Hematopoietic multipotent progenitor cell treated with erythropoietin and hydrocortisone succinate and interleukin-3 and kit ligand, for 8 days (in vitro differentiated cells): ENCODE results near the gene FUNDC2.

ENCODE experiments used
- DNase-seq: peaks from one replicate; pipeline ENCODE4 v3.0.0-alpha.2; 2015

The FUNDC2 gene

GRCh38 chrX:155026420-155026726, 271 bp upstream of the FUNDC2 start:
- no peak for DNase-seq

- DNase-seq, result peak; percentile 67
Observed at GRCh38 chrX:155027509-155028066, 944 bp downstream of the FUNDC2 start.

- no peak for DNase-seq
Observed at GRCh38 chrX:155028129-155028528, 1.5 kb downstream of the FUNDC2 start.

- DNase-seq, result no peak
Observed at GRCh38 chrX:155028877-155029291, 2.2 kb downstream of the FUNDC2 start.

- DNase-seq, result no peak
Observed at GRCh38 chrX:155031657-155032056, 5.0 kb downstream of the FUNDC2 start.

- DNase-seq, result no peak
Observed at GRCh38 chrX:155035688-155036087, 9.0 kb downstream of the FUNDC2 start.

GRCh38 chrX:155046129-155046810, 19.6 kb downstream of the FUNDC2 start:
- no peak for DNase-seq

- DNase-seq, result no peak
Observed at GRCh38 chrX:155046811-155047528, 20.3 kb downstream of the FUNDC2 start.

GRCh38 chrX:155048977-155049619, 22.5 kb downstream of the FUNDC2 start:
- peak; percentile 62 for DNase-seq

- no peak for DNase-seq
Observed at GRCh38 chrX:155052738-155053498, 26.3 kb downstream of the FUNDC2 start.

- no peak for DNase-seq
Observed at GRCh38 chrX:155053656-155054055, 27.0 kb downstream of the FUNDC2 start.

GRCh38 chrX:155054255-155054654, 27.6 kb downstream of the FUNDC2 start:
- no peak for DNase-seq

- DNase-seq, result no peak
Observed at GRCh38 chrX:155055494-155055893, 28.9 kb downstream of the FUNDC2 start.

- DNase-seq, result no peak
Observed at GRCh38 chrX:155056471-155056870, 29.8 kb downstream of the FUNDC2 start.

- DNase-seq, result peak; percentile 65
Observed at GRCh38 chrX:155056877-155057792, 30.5 kb downstream of the FUNDC2 start.

GRCh38 chrX:155061760-155062159, 35.1 kb downstream of the FUNDC2 start:
- no peak for DNase-seq

GRCh38 chrX:155065035-155065734, 38.5 kb downstream of the FUNDC2 start:
- no peak for DNase-seq

GRCh38 chrX:155068165-155068564, 41.5 kb downstream of the FUNDC2 start:
- DNase-seq, result no peak

GRCh38 chrX:155069414-155069813, 42.8 kb downstream of the FUNDC2 start:
- no peak for DNase-seq

- DNase-seq, result no peak
Observed at GRCh38 chrX:155070038-155070437, 43.4 kb downstream of the FUNDC2 start.

GRCh38 chrX:155070663-155070974, 44.0 kb downstream of the FUNDC2 start:
- DNase-seq, result no peak
